GM13977 (cell line): ENCODE results near the gene EPX.

Experiments
- DNase-seq: peaks from one replicate; pipeline ENCODE4 v3.0.0; 2012; ENCODE audit warnings: low spot score
- in situ Hi-C: fragments of 300-500 bp; cut with MboI; formaldehyde crosslinking; loops from one replicate; pipeline ENCODE4 v1.12.0; 2022; ENCODE audit warnings: low sequenced_read_pairs, low pct_unique_long_range_greater_than_20kb, mixed read lengths, inconsistent platforms; ENCODE audit not compliant: unreplicated experiment
- TF ChIP-seq, protein P1 (sequence below): IDR thresholded peaks from 2 replicates; pipeline ENCODE4 v1.5.1; 2012; ENCODE audit warnings: mild to moderate bottlenecking, control low read depth; ENCODE audit not compliant: insufficient read depth; ENCODE audit errors: extremely low read depth, missing control alignments

The EPX gene

DNA sequence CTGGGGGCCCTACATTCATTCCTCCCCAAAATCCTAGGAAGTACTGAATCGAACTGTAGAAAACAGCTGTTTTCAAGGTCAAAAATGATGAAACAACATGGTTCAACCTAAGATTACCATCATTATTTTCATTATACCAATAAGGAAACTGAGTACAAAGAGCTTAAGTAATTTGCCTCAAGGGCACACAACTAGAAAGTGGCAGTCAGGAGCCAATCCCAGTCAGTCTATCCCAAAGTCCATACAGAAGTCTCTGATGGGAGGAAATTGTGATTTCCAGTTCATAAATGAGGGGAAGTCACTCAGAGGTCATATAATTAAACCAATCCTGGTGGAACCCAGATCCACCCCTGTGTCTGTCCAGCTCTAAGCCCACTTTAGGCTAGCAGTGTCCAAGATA, 54.3 kb downstream of the EPX start:
- TF ChIP-seq, protein P1, sequence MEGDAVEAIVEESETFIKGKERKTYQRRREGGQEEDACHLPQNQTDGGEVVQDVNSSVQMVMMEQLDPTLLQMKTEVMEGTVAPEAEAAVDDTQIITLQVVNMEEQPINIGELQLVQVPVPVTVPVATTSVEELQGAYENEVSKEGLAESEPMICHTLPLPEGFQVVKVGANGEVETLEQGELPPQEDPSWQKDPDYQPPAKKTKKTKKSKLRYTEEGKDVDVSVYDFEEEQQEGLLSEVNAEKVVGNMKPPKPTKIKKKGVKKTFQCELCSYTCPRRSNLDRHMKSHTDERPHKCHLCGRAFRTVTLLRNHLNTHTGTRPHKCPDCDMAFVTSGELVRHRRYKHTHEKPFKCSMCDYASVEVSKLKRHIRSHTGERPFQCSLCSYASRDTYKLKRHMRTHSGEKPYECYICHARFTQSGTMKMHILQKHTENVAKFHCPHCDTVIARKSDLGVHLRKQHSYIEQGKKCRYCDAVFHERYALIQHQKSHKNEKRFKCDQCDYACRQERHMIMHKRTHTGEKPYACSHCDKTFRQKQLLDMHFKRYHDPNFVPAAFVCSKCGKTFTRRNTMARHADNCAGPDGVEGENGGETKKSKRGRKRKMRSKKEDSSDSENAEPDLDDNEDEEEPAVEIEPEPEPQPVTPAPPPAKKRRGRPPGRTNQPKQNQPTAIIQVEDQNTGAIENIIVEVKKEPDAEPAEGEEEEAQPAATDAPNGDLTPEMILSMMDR: no peak
- DNase-seq: no peak
- in situ Hi-C loops: no loop called here

DNA sequence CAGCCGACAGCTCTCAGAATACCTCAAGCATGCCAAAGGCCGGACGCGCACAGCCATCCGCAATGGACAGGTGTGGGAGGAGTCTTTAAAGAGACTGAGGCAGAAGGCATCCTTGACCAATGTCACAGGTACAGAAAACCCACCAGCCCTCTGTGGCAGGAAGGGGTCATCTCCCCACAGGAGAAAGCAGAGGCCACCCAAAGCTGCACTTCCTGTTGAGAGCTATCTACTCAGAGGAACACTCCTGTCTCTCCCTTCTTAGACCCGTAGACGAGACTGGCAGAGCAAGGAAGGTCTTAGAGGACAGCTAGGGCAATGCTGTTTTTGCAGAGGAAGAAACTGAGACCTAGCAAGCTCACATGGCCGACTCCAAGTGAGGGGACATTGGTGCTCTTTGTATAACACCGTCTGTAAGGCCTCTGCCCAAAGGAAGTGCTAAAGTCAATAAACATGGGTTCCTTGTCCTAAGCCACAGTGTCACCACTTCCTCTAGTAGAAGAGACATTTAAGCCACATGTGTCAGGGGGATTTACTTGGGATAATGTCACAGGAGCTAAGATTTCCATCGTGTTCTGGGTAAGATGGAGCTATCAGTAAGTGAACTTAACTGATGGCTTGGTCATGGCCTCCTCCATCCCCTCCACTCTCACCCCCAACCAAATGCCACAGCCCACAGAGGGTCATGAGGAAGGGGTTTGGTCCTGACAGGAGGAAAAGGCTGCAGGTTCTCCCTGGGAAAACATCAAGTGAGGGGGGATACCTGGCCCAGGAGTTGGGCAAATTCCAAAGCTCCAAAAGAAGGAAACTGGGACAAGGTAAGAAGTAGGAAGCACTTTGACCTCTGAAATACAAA, 55.2 kb downstream of the EPX start:
- no peak for DNase-seq
- in situ Hi-C loops: no loop called here
- TF ChIP-seq, protein P1: no peak

DNA sequence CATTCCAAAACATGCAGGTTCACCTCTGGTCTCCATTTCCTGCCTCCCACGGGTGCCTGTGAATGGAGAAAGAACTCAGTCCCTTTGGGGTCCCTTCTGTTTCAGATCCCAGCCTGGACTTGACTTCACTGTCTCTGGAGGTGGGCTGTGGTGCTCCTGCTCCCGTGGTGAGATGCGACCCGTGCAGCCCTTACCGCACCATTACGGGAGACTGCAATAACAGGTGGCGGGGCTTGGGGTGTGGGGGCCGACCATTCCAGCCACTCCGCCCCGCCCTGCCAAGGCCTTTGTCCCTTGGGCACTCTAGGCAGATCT, 56.4 kb downstream of the EPX start:
- no peak for DNase-seq
- in situ Hi-C loops: no loop called here
- TF ChIP-seq, protein P1: no peak

DNA sequence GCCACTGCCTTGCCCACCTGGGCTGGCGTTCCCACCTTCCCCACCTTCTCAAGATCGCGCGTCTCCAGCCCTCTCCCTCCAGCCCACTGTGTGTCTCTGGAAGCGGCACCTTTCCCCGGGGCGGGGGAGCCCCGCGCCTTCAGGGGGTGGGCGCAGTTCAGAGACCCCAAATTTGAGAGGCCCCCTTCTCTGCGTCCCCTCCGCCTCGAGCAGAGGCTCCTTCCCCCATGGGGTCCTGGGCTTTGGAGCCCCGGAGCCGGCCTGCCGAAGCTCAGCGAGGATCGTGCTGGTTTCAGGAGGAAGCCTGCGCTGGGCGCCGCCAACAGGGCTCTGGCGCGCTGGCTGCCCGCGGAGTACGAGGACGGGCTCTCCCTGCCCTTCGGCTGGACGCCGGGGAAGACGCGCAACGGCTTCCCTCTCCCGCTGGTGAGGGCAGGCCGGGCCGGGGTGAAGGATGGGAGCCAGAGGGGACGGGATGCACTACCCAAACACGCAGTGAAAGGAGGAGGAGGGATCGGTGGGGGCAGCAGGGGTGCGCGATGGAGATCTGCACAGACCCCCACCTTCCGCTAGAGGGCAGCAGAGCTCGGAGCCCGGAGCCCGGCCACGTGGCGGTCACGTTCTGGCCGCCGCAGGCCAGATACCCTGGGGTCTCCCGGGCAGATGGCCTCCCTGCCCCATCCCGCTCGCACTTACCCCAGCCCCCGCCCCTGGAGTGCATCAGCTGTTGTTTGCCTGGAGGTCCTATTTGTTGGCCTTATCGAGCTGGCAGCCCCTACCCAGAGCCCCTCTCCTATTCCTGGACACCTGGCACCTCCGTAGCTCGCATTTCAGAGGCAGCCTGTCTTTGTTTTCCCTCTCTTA, 57.0 kb downstream of the EPX start:
- TF ChIP-seq, protein P1: peak; percentile 86
- peak; percentile 93 for DNase-seq
- in situ Hi-C loops: no loop called here

DNA sequence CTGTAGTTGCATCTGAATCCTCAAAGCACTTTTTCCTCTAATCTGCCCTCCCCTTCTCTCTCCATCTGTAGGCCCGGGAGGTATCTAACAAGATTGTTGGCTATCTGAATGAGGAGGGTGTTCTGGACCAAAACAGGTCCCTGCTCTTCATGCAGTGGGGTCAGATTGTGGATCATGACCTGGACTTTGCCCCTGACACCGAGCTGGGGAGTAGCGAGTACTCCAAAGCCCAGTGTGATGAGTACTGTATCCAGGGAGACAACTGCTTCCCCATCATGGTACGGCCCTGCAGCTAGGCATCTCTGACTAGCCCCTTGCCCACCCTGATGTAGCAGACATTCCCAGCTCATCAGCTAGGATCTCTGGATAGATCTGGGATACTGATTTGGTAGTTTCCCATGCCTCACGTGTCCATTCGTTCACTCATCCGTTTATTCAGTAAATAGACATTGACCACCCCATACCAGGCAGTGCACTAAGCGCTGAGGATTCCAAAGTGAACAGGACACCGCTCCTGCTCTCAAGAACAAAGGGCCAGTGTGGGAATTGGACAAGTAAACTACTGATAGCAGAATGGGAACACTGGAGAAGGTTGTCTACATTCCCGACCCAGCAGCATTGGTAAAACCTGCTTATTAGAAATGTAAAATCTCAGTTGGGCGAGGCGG, 58.0 kb downstream of the EPX start:
- TF ChIP-seq, protein P1: no peak
- in situ Hi-C loops: no loop called here
- no peak for DNase-seq

DNA sequence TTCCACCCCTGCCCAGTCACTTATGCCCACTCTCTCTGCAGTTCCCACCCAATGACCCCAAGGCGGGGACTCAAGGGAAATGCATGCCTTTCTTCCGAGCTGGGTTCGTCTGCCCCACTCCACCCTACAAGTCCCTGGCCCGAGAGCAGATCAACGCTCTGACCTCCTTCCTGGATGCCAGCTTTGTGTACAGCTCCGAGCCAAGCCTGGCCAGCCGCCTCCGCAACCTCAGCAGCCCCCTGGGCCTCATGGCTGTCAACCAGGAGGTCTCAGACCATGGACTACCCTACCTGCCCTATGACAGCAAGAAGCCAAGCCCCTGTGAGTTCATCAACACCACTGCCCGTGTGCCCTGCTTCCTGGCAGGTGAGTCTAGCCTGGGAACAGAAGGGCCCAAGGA, 59.6 kb downstream of the EPX start:
- in situ Hi-C loops: no loop called here
- TF ChIP-seq, protein P1: no peak

More for the DNA sequence above, 59.6 kb downstream of the EPX start:
- DNase-seq: no peak
